A549 (cell line): ENCODE results near the gene IKZF5. TPM values are rescaled to one million over a fixed set of nuclear protein-coding genes. Genes with fewer than 3 reads are reported as not detected.

Experiments used
- ATAC-seq, 2 experiments: fragments of 200-7000 bp in 1 of 2; fragments of >200 bp in 1 of 2; cut with Nextera tagmentation in 1 of 2; cut with Tn5 transposase in 1 of 2; 3 replicates each; pipeline versions ENCODE4 v1.8.0 to v1.9.1; 2018 to 2020; ENCODE audit warnings: mild to moderate bottlenecking in 1 of 2, moderate library complexity in 1 of 2
- CTCF ChIA-PET: fragments of 300-600 bp; sonication (Branson Sonifier 250); formaldehyde crosslinking; extraction: SDS; loops from one replicate; lab custom pipeline; 2021; ENCODE audit warnings: antibody characterized with exemption, inconsistent platforms; lab: Yijun Ruan, JAX
- POLR2A ChIA-PET: fragments of 350-600 bp; formaldehyde crosslinking; extraction: SDS; loops from one replicate; lab custom pipeline; 2021; ENCODE audit warnings: antibody characterized with exemption, inconsistent platforms; lab: Yijun Ruan, JAX
- DNase-seq, 2 experiments: peaks; one replicate each; pipeline versions ENCODE4 v3.0.0 to v3.0.0-alpha.2; 2011 to 2016; ENCODE audit warnings: low read depth in 1 of 2, low spot score in 1 of 2
- FAIRE-seq: peaks from 2 replicates; lab custom pipeline; 2011; peaks lifted over from hg19 to GRCh38; lab: Jason Lieb, UNC
- H3K27ac ChIP-seq, 2 experiments: fragments of >200 bp; sonication (Bioruptor Twin); formaldehyde crosslinking; 3 replicates each; pipeline ENCODE4 v1.5.1; 2016 to 2017
- H3K4me1 ChIP-seq: fragments of >200 bp; sonication (Bioruptor Twin); formaldehyde crosslinking; 3 replicates; pipeline ENCODE4 v1.6.1; 2016
- H3K4me2 ChIP-seq: fragments of >200 bp; sonication (Bioruptor Twin); formaldehyde crosslinking; 3 replicates; pipeline ENCODE4 v1.6.1; 2016
- H3K4me3 ChIP-seq: fragments of >200 bp; sonication (Bioruptor Twin); formaldehyde crosslinking; 3 replicates; pipeline ENCODE4 v1.5.1; 2016
- H3K9me3 ChIP-seq: fragments of >200 bp; sonication (Bioruptor Twin); formaldehyde crosslinking; 3 replicates; pipeline ENCODE4 v1.6.1; 2016
- ATOH8 ChIP-seq: fragments of 250-450 bp; sonication (Bioruptor Pico); IDR thresholded peaks from 2 replicates; pipeline ENCODE4 v1.5.0; 2020; ENCODE audit warnings: low read depth, mild to moderate bottlenecking, moderate library complexity
- CTCF ChIP-seq: fragments of >200 bp; sonication (Bioruptor Twin); formaldehyde crosslinking; IDR thresholded peaks from 3 replicates; pipeline ENCODE4 v1.5.1; 2016
- FOXS1 ChIP-seq: fragments of 250-450 bp; sonication (Bioruptor Pico); IDR thresholded peaks from 2 replicates; pipeline ENCODE4 v1.5.0; 2020; ENCODE audit warnings: mild to moderate bottlenecking, moderate library complexity
- GATA3 ChIP-seq: IDR thresholded peaks from 2 replicates; pipeline ENCODE4 v1.6.1; 2012; ENCODE audit warnings: borderline replicate concordance
- HMGXB4 ChIP-seq: fragments of 250-450 bp; sonication (Bioruptor Pico); IDR thresholded peaks from 2 replicates; pipeline ENCODE4 v1.5.0; 2021; ENCODE audit warnings: mild to moderate bottlenecking, moderate library complexity, borderline replicate concordance
- HOXB13 ChIP-seq: fragments of 250-450 bp; sonication (Bioruptor Pico); IDR thresholded peaks from 2 replicates; pipeline ENCODE4 v1.5.0; 2020; ENCODE audit warnings: low read depth, mild to moderate bottlenecking, moderate library complexity
- MAFK ChIP-seq: fragments of 450-650 bp; IDR thresholded peaks from 2 replicates; pipeline ENCODE4 v1.6.1; 2014; ENCODE audit not compliant: partially characterized antibody
- MYC ChIP-seq: IDR thresholded peaks from 2 replicates; pipeline ENCODE4 v1.6.1; 2012; ENCODE audit warnings: mild to moderate bottlenecking, inconsistent platforms, low read length, improper control_type of control experiment, borderline replicate concordance
- NFE2L2 ChIP-seq: fragments of 150-350 bp; conservative IDR thresholded peaks from 2 replicates; pipeline ENCODE4 v1.6.1; 2014; ENCODE audit warnings: low read length
- NPAS2 ChIP-seq: fragments of 250-450 bp; sonication (Bioruptor Pico); IDR thresholded peaks from 2 replicates; pipeline ENCODE4 v1.8.0; 2022; ENCODE audit warnings: mild to moderate bottlenecking, moderate library complexity, borderline replicate concordance
- PHF8 ChIP-seq: fragments of 200-600 bp; sonication (generic); IDR thresholded peaks from 2 replicates; pipeline ENCODE4 v1.6.1; 2016; ENCODE audit warnings: low read depth, mild to moderate bottlenecking, antibody characterized with exemption, moderate library complexity, borderline replicate concordance
- POLR2AphosphoS2 ChIP-seq: conservative IDR thresholded peaks from 2 replicates; pipeline ENCODE4 v1.6.1; 2012; ENCODE audit warnings: low read length, improper control_type of control experiment, inconsistent platforms
- RNF2 ChIP-seq: fragments of 200-600 bp; sonication (generic); IDR thresholded peaks from 2 replicates; pipeline ENCODE4 v1.6.1; 2016; ENCODE audit warnings: low read depth, mild to moderate bottlenecking, antibody characterized with exemption, moderate library complexity, borderline replicate concordance
- TFCP2L1 ChIP-seq: fragments of 250-450 bp; sonication (Bioruptor Pico); IDR thresholded peaks from 2 replicates; pipeline ENCODE4 v1.5.0; 2021; ENCODE audit warnings: mild to moderate bottlenecking
- TP53 ChIP-seq: fragments of 250-450 bp; sonication (Bioruptor Pico); IDR thresholded peaks from 2 replicates; pipeline ENCODE4 v1.5.0; 2021; ENCODE audit warnings: mild to moderate bottlenecking, moderate library complexity
- USF2 ChIP-seq: fragments of 450-650 bp; IDR thresholded peaks from 2 replicates; pipeline ENCODE4 v1.6.1; 2014; ENCODE audit warnings: antibody characterized with exemption
- ZC3H11A ChIP-seq: fragments of 450-650 bp; IDR thresholded peaks from 2 replicates; pipeline ENCODE4 v1.6.1; 2014; ENCODE audit warnings: antibody characterized with exemption, mild to moderate bottlenecking
- ZNF302 ChIP-seq: fragments of 250-450 bp; sonication (Bioruptor Pico); IDR thresholded peaks from 2 replicates; pipeline ENCODE4 v1.9.0; 2021; ENCODE audit warnings: inconsistent platforms, mild to moderate bottlenecking, moderate library complexity
- ZSCAN20 ChIP-seq: fragments of 250-450 bp; sonication (Bioruptor Pico); IDR thresholded peaks from 2 replicates; pipeline ENCODE4 v1.8.0; 2022; ENCODE audit warnings: mild to moderate bottlenecking, moderate library complexity
- WGBS: methylation state at CpG from one replicate; pipeline ENCODE4 v1.1.6; 2017; ENCODE audit errors: missing lambda C conversion rate; 5-methylcytosine and 5-hydroxymethylcytosine counted together
- polyA plus RNA-seq, 4 experiments: library from polyadenylated mRNA; depleted of rRNA in 3 of 4; stranded (reverse); fragments of >200 nt; fragmentation: RNase III in 1 of 4; extraction: RNeasy Plus Mini Kit Qiagen cat#74134 plus additional on column Dnase treatment in 1 of 4; gene quantifications; 2 replicates in 3 of 4; 3 replicates in 1 of 4; pipeline ENCODE4 v1.2.3, GENCODE V29; 2011 to 2017

IKZF5 gene
- polyA plus RNA-seq, 2 of the 4 experiments (the other 2 are of a cell fraction), result 5.0 to 10.2 TPM

GRCh38 chr10:123021517-123021916 lies 12.9 kb upstream of the IKZF5 start:
- ATAC-seq, result no peak
- DNase-seq, result no peak
- Histone ChIP-seq H3K4me1 (0 out of 3 replicates have a peak, but pooled peaks cover 8% of the 10 kb centered on the region), H3K27ac (no peak overlapping the region), H3K9me3 (no peaks in the 10 kb centered on the region), H3K4me2 (no peak overlapping the region), H3K4me3 (no peak overlapping the region)
- ChIA-PET POLR2A (no interaction called here), CTCF (interaction anchor here (0.7 to 2.0 kb wide), 10 partner anchors 8 to 539 kb away, joined by 3 to 8 read pairs (median 4); no protein-coding TSS in a partner anchor)
- WGBS, result 40% methylated on average over 3 of the region's 3 CpGs
- TF ChIP-seq ZNF302 (no peak), CTCF (peak; percentile 37)
- FAIRE-seq, result peak; percentile 43

GRCh38 chr10:123019941-123020703 lies 11.5 kb upstream of the IKZF5 start:
- FAIRE-seq (no peak), DNase-seq (no peak), ATAC-seq (no peak)
- 0 out of 3 replicates have a peak, but pooled peaks cover 8% of the 10 kb centered on the region for H3K4me1 ChIP-seq
- H3K9me3 ChIP-seq, result no peaks in the 10 kb centered on the region
- 50% methylated on average over 1 of the region's 1 CpG for WGBS
- ChIA-PET CTCF (interaction anchor here (1.1 to 2.0 kb wide), 4 partner anchors 8 to 70 kb away, joined by 3 to 8 read pairs (median 4); no protein-coding TSS in a partner anchor), POLR2A (no interaction called here)
- H3K4me2 ChIP-seq, result 0 out of 3 replicates have a peak overlapping the region, but pooled peaks have one; percentile 11
- no peak overlapping the region for H3K27ac ChIP-seq
- H3K4me3 ChIP-seq, result no peak overlapping the region
- TF ChIP-seq MYC, result no peak
- TF ChIP-seq PHF8, result no peak
- TF ChIP-seq TFCP2L1 (CRISPR knock-in tag), result no peak
- no peak for TF ChIP-seq NPAS2 (CRISPR knock-in tag)
- no peak for TF ChIP-seq ZSCAN20 (CRISPR knock-in tag)
- TF ChIP-seq NFE2L2, result no peak
- no peak for TF ChIP-seq USF2
- no peak for TF ChIP-seq HOXB13
- TF ChIP-seq GATA3, result no peak
- no peak for TF ChIP-seq TP53 (CRISPR knock-in tag)
- no peak for TF ChIP-seq HMGXB4 (CRISPR knock-in tag)
- TF ChIP-seq FOXS1 (CRISPR knock-in tag), result no peak
- no peak for TF ChIP-seq ZC3H11A
- TF ChIP-seq POLR2AphosphoS2, result no peak
- no peak for TF ChIP-seq MAFK
- TF ChIP-seq ZNF302, result no peak

GRCh38 chr10:123019264-123019663 lies 10.7 kb upstream of the IKZF5 start:
- FAIRE-seq, result no peak
- H3K4me1 ChIP-seq, result 0 out of 3 replicates have a peak, but pooled peaks cover 8% of the 10 kb centered on the region
- no peak for DNase-seq
- ATAC-seq, result no peak
- no peak overlapping the region for H3K4me2 ChIP-seq
- 66% methylated on average over 3 of the region's 3 CpGs for whole genome bisulfite sequencing
- no peak overlapping the region for H3K4me3 ChIP-seq
- TF ChIP-seq ZNF302, result no peak
- no peak for TF ChIP-seq RNF2
- no peak for TF ChIP-seq ATOH8 (CRISPR knock-in tag)
- POLR2A ChIA-PET, result no interaction called here
- no peak overlapping the region for H3K27ac ChIP-seq
- H3K9me3 ChIP-seq, result no peaks in the 10 kb centered on the region
- CTCF ChIA-PET, result interaction anchor here (1.7 kb wide), 1 partner anchor 9 kb away, joined by 4 read pairs; no protein-coding TSS in a partner anchor
